HepG2 (cell line): Measurements from ENCODE around the gene WTAP. TPM values are rescaled to one million over a fixed set of nuclear protein-coding genes. Genes with fewer than 3 reads are reported as not detected.

ENCODE experiments used
- ATAC-seq: fragments of 200-7000 bp; cut with Tn5 transposase; 3 replicates; pipeline ENCODE4 v1.9.1; 2020; ENCODE audit warnings: mild to moderate bottlenecking, moderate library complexity
- BruUV-seq: library from RNA; stranded (reverse); fragments of 400-500 nt; replicated peaks from 2 replicates; lab custom pipeline; 2021; lab: Mats Ljungman, UMichigan
- CTCF ChIA-PET: fragments of 300-600 bp; formaldehyde crosslinking; extraction: SDS; loops from one replicate; lab custom pipeline; 2021; ENCODE audit warnings: low total read pairs, inconsistent platforms, low intra/inter-chr PET ratio; lab: Yijun Ruan, JAX
- POLR2A ChIA-PET: fragments of 350-600 bp; sonication (Branson Sonifier 250); formaldehyde crosslinking; loops from one replicate; lab custom pipeline; 2020; ENCODE audit warnings: antibody characterized with exemption, inconsistent platforms; lab: Yijun Ruan, JAX
- DNase-seq: peaks from one replicate; pipeline ENCODE4 v3.0.0-alpha.2; 2015; ENCODE audit warnings: low spot score
- FAIRE-seq: peaks from 3 replicates; lab custom pipeline; 2011; peaks lifted over from hg19 to GRCh38; lab: Jason Lieb, UNC
- H2AFZ ChIP-seq: one replicate; pipeline ENCODE4 v1.6.1; 2011; ENCODE audit warnings: low read length, inconsistent platforms
- H3K27ac ChIP-seq: fragments of 300-600 bp; 3 replicates; pipeline ENCODE4 v1.8.0; 2011; ENCODE audit warnings: mixed run types, mild to moderate bottlenecking, mixed read lengths, low read length, inconsistent platforms; ENCODE audit not compliant: insufficient read depth; ENCODE audit errors: extremely low read length
- H3K27me3 ChIP-seq, 2 experiments: fragments of 200-600 bp in 1 of 2; 2 replicates in 1 of 2; 3 replicates in 1 of 2; pipeline versions ENCODE4 v1.6.0 to v1.8.0; 2011; ENCODE audit warnings: low read length in 2 of 2, mild to moderate bottlenecking in 2 of 2, moderate library complexity in 2 of 2, inconsistent platforms in 1 of 2; ENCODE audit not compliant: insufficient read depth in 2 of 2, control insufficient read depth in 1 of 2
- H3K36me3 ChIP-seq, 2 experiments: fragments of 200-600 bp in 1 of 2; replicated peaks in 1 of 2; 2 replicates in 1 of 2; 3 replicates in 1 of 2; pipeline versions ENCODE4 v1.5.1 to v1.8.0; 2011; ENCODE audit warnings: low read length in 2 of 2, inconsistent platforms in 1 of 2; ENCODE audit not compliant: insufficient read depth in 2 of 2, control insufficient read depth in 1 of 2
- H3K4me1 ChIP-seq: 2 replicates; pipeline ENCODE4 v1.5.1; 2012; ENCODE audit warnings: low read length, inconsistent platforms; ENCODE audit not compliant: insufficient read depth
- H3K4me2 ChIP-seq: 2 replicates; pipeline ENCODE4 v1.6.0; 2011; ENCODE audit warnings: low read depth, low read length, inconsistent platforms
- H3K4me3 ChIP-seq, 3 experiments: fragments of 200-600 bp in 1 of 3; sonication (generic), shearing (Covaris generic) in 1 of 3; replicated peaks in 1 of 3; 2 replicates each; pipeline ENCODE4 v1.5.1; 2011 to 2016; ENCODE audit warnings: low read length in 3 of 3, inconsistent platforms in 2 of 3, low read depth in 2 of 3, mild to moderate bottlenecking in 2 of 3, control low read depth in 1 of 3, mixed read lengths in 1 of 3; ENCODE audit not compliant: insufficient read depth in 1 of 3
- H3K79me2 ChIP-seq: one replicate; pipeline ENCODE4 v1.6.1; 2011; ENCODE audit warnings: low read length, inconsistent platforms; ENCODE audit not compliant: insufficient read depth
- H3K9ac ChIP-seq: 2 replicates; pipeline ENCODE4 v1.6.0; 2011; ENCODE audit warnings: mild to moderate bottlenecking, low read depth, low read length, inconsistent platforms; ENCODE audit not compliant: insufficient read depth
- H3K9me3 ChIP-seq: 2 replicates; pipeline ENCODE4 v1.5.1; 2012; ENCODE audit warnings: mild to moderate bottlenecking, low read length
- H4K20me1 ChIP-seq: 2 replicates; pipeline ENCODE4 v1.6.0; 2011; ENCODE audit warnings: inconsistent platforms, mild to moderate bottlenecking, low read length, moderate library complexity; ENCODE audit not compliant: insufficient read depth
- AHDC1 ChIP-seq: sonication (generic); formaldehyde crosslinking; IDR thresholded peaks from 2 replicates; pipeline ENCODE4 v1.5.1; 2020; ENCODE audit warnings: mild to moderate bottlenecking, missing genetic modification reagents, borderline replicate concordance
- BHLHE40 ChIP-seq: IDR thresholded peaks from 2 replicates; pipeline ENCODE4 v1.6.1; 2011; ENCODE audit warnings: low read length, improper control_type of control experiment
- EEA1 ChIP-seq: sonication (generic); formaldehyde crosslinking; IDR thresholded peaks from 2 replicates; pipeline ENCODE4 v1.5.1; 2020; ENCODE audit warnings: mild to moderate bottlenecking, missing genetic modification reagents, borderline replicate concordance
- HDAC2 ChIP-seq: sonication (generic); formaldehyde crosslinking; IDR thresholded peaks from 2 replicates; pipeline ENCODE4 v1.4.0; 2020; ENCODE audit warnings: missing genetic modification reagents
- HOXA3 ChIP-seq: sonication (generic); formaldehyde crosslinking; IDR thresholded peaks from 2 replicates; pipeline ENCODE4 v1.5.0; 2020; ENCODE audit warnings: missing genetic modification reagents
- IRX3 ChIP-seq: sonication (generic); formaldehyde crosslinking; IDR thresholded peaks from 2 replicates; pipeline ENCODE4 v1.8.1; 2023; ENCODE audit warnings: mild to moderate bottlenecking, low read depth, missing genetic modification reagents, borderline replicate concordance
- ISX ChIP-seq: sonication (generic); formaldehyde crosslinking; conservative IDR thresholded peaks from 2 replicates; pipeline ENCODE4 v1.5.0; 2020; ENCODE audit warnings: missing genetic modification reagents
- MLX ChIP-seq: IDR thresholded peaks from 2 replicates; pipeline ENCODE4 v1.6.1; 2016
- SOX5 ChIP-seq: IDR thresholded peaks from 2 replicates; pipeline ENCODE4 v1.6.1; 2016; ENCODE audit warnings: borderline replicate concordance
- SOX6 ChIP-seq, 2 experiments: fragments of 450-650 bp in 1 of 2; sonication (generic) in 1 of 2; formaldehyde crosslinking in 1 of 2; IDR thresholded peaks; 2 replicates each; pipeline versions ENCODE4 v1.4.0 to v1.6.1; 2017 to 2020; ENCODE audit warnings: antibody characterized with exemption in 1 of 2, mild to moderate bottlenecking in 1 of 2, missing genetic modification reagents in 1 of 2
- ZNF263 ChIP-seq: sonication (generic); formaldehyde crosslinking; IDR thresholded peaks from 2 replicates; pipeline ENCODE4 v1.4.0; 2020; ENCODE audit warnings: missing genetic modification reagents
- ZNF333 ChIP-seq: sonication (generic); formaldehyde crosslinking; IDR thresholded peaks from 2 replicates; pipeline ENCODE4 v1.4.0; 2020; ENCODE audit warnings: mild to moderate bottlenecking, missing genetic modification reagents, borderline replicate concordance
- ZNF780A ChIP-seq: sonication (generic); formaldehyde crosslinking; IDR thresholded peaks from 2 replicates; pipeline ENCODE4 v1.8.0; 2022; ENCODE audit warnings: mild to moderate bottlenecking, missing genetic modification reagents, moderate library complexity
- WGBS: methylation state at CpG from one replicate; pipeline ENCODE4 v1.1.6; 2017; ENCODE audit warnings: low lambda C conversion rate; 5-methylcytosine and 5-hydroxymethylcytosine counted together
- in situ Hi-C: cut with HindIII; loops from 2 replicates; pipeline ENCODE4 v1.10.0; 2017; ENCODE audit warnings: low pct_unique_long_range_greater_than_20kb; ENCODE audit not compliant: extremely low pct_ligation_motif_present
- intact Hi-C: fragments of 100-400 bp; cut with micrococcal nuclease; formaldehyde crosslinking; loops from one replicate; pipeline ENCODE4 v1.10.0; 2022; ENCODE audit not compliant: unreplicated experiment
- polyA plus RNA-seq, 8 experiments: library from polyadenylated mRNA; depleted of rRNA in 3 of 8; stranded (reverse) in 7 of 8; unstranded in 1 of 8; fragments of >200 nt; fragmentation: Illumina TruSeq in 4 of 8; extraction: Trizol in 4 of 8; gene quantifications; 2 replicates each; pipeline versions ENCODE4 v1.2.1 to v1.2.3, GENCODE V29; 2011 to 2016; ENCODE audit warnings: low read depth in 4 of 8, missing spikeins in 1 of 8, mixed read lengths in 1 of 8; ENCODE audit not compliant: insufficient read depth in 1 of 8
- total RNA-seq, 5 experiments: library from RNA; depleted of rRNA; stranded (reverse); fragments of >200 nt; fragmentation: Illumina TruSeq; extraction: Trizol; gene quantifications; 2 replicates each; pipeline ENCODE4 v1.2.3, GENCODE V29; 2016; ENCODE audit warnings: low read depth in 1 of 5
- TF ChIP-seq, protein P1 (sequence below): sonication (generic); formaldehyde crosslinking; IDR thresholded peaks from 2 replicates; pipeline ENCODE4 v1.9.0; 2021; ENCODE audit warnings: missing genetic modification reagents, mild to moderate bottlenecking, borderline replicate concordance

The WTAP gene
- total and polyA plus RNA-seq, 2 of the 13 experiments (the other 11 are each of a cell fraction or from before 2014, with no cell fraction given), result 31.6 to 167 TPM

DNA sequence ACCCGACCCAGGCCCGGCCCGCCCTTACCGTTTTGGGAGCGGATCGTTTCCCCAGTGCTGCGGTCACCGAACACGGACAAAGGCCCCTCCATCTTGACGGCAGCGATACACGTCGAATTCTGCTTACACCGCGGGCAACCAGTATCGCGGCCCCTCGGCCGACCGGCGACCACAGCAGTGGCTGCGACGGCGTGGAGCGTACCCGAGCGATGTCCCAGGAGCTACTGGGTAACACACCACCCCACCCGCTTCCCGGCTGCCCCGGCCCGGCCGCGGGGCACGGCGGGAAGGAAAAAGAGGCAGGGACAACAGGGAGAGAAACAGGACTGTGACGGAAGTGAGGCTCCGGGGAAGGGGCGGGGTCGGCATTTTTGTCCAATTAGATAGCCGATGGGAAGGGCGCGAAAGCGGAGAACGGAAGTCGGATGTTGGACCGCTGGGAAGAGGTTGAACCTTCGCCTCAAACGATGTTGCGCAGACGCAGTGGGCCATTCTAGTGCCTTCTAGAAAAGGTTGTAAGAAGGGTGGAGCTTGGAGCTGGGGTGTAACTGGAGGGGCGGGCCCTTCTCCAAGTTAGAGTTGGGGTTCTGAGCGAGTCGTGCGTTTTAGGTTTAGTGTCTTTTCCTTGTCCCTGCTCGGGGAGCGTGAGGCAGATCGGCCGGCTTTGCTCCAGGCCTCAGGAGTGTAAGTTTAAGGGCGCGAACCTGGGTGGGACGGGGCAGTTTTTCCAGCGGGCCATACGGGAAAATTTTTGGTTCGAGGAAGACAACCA is 62.3 kb downstream of the WTAP start, which contains the start of gene TCP1:
TSS of gene TCP1 (minus strand) at position 226 of the 772 bp plus-strand sequence. CDS start at position 92, 134 bp downstream.
- Histone ChIP-seq H3K4me3 (peak within 1 kb of the TSS; percentile 91 to 94 (median 93)), H2AFZ (peak within 1 kb of the TSS; percentile 55), H3K79me2 (peaks cover 88% of the 10 kb centered on the region), H3K4me2 (peak within 1 kb of the TSS; percentile 99), H3K36me3 (peaks cover 3 to 32% of the 10 kb centered on the region in 2 experiments; a peak in 4 of 5 replicates), H3K9ac (peak within 1 kb of the TSS; percentile 92), H4K20me1 (peaks cover 21% of the 10 kb centered on the region), H3K9me3 (no peaks in the 10 kb centered on the region), H3K27ac (peak within 1 kb of the TSS; percentile 91), H3K4me1 (peaks cover 71% of the 10 kb centered on the region), H3K27me3 (no peaks in the 10 kb centered on the region; a peak in 1 of 5 replicates)
- ATAC-seq (peak; percentile 87), FAIRE-seq (peak; percentile 81), DNase-seq (peak; percentile 100)
- BruUV-seq, result no TSS peak
- in situ Hi-C loops (loop anchor here (5.0 kb wide), 2 partner anchors 62 to 97 kb away; partner anchors contain the start of genes SOD2 and WTAP), intact Hi-C loops (loop anchor here (1.0 to 5.0 kb wide), 5 partner anchors 17 to 98 kb away; partner anchors contain the start of genes ACAT2 and WTAP)
- 1% methylated on average over 42 of the region's 64 CpGs for WGBS
- CTCF ChIA-PET, result no interaction called here
- POLR2A ChIA-PET, result interaction anchor here (0.6 to 7.1 kb wide), 32 partner anchors 8 to 789 kb away, joined by 3 to 165 read pairs (median 6); partner anchors contain the start of genes ACAT2, PNLDC1, RSPH3 and SOD2
- TF ChIP-seq ISX (CRISPR knock-in tag), result no peak
- peak; percentile 82; the same call in 1 of the 2 replicates for TF ChIP-seq EEA1
- no peak for TF ChIP-seq ZNF263 (CRISPR knock-in tag)
- TF ChIP-seq ZNF333 (CRISPR knock-in tag), result peak; percentile 85
- no peak for TF ChIP-seq SOX6 (IDR thresholded peaks at IDR 0.05)
- TF ChIP-seq SOX6 (CRISPR knock-in tag; IDR thresholded peaks at IDR 0.05), result peak; percentile 67
- TF ChIP-seq, protein P1, sequence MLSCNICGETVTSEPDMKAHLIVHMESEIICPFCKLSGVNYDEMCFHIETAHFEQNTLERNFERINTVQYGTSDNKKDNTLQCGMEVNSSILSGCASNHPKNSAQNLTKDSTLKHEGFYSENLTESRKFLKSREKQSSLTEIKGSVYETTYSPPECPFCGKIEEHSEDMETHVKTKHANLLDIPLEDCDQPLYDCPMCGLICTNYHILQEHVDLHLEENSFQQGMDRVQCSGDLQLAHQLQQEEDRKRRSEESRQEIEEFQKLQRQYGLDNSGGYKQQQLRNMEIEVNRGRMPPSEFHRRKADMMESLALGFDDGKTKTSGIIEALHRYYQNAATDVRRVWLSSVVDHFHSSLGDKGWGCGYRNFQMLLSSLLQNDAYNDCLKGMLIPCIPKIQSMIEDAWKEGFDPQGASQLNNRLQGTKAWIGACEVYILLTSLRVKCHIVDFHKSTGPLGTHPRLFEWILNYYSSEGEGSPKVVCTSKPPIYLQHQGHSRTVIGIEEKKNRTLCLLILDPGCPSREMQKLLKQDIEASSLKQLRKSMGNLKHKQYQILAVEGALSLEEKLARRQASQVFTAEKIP (CRISPR knock-in tag), result no peak
- TF ChIP-seq IRX3 (CRISPR knock-in tag), result peak; percentile 75
- no peak for TF ChIP-seq AHDC1 (CRISPR knock-in tag)
- TF ChIP-seq HDAC2 (CRISPR knock-in tag), result peak; percentile 73; the same call in 1 of the 2 replicates
- peak; percentile 74 for TF ChIP-seq HOXA3 (CRISPR knock-in tag)
- TF ChIP-seq MLX (CRISPR knock-in tag), result peak; percentile 47; the same call in 1 of the 2 replicates
- TF ChIP-seq SOX5, result peak; percentile 66
- peak; percentile 89; the same call in 1 of the 2 replicates for TF ChIP-seq ZNF780A (CRISPR knock-in tag)
- TF ChIP-seq BHLHE40, result peak; percentile 41; the same call in 1 of the 2 replicates
